B cell (primary cell): ENCODE measurements around the gene PYY. TPM values are rescaled to one million over a fixed set of nuclear protein-coding genes. Genes with fewer than 3 reads are reported as not detected.

Source experiments
- ATAC-seq: fragments of 200-7000 bp; cut with Tn5 transposase; one replicate; pipeline ENCODE4 v1.10.0; 2021; ENCODE audit warnings: low read depth, mild to moderate bottlenecking, moderate number of reproducible peaks, moderate library complexity
- CTCF ChIA-PET: fragments of 350-600 bp; sonication (Branson Sonifier 250); formaldehyde crosslinking; loops from one replicate; lab custom pipeline; 2021; ENCODE audit warnings: antibody characterized with exemption, inconsistent platforms; lab: Charles Lee
- POLR2A ChIA-PET: fragments of 350-600 bp; sonication (Branson Sonifier 250); formaldehyde crosslinking; loops from one replicate; lab custom pipeline; 2021; ENCODE audit warnings: antibody characterized with exemption; lab: Charles Lee
- DNase-seq: peaks from one replicate; pipeline ENCODE4 v3.0.0; 2013
- H2AFZ ChIP-seq: 2 replicates; pipeline ENCODE4 v1.6.1; 2012; ENCODE audit warnings: mild to moderate bottlenecking, low read depth, low read length; ENCODE audit not compliant: insufficient read depth, poor library complexity, severe bottlenecking
- H3K27ac ChIP-seq, 2 donors: 1 replicate in 1 of 2; 2 replicates in 1 of 2; pipeline ENCODE4 v1.5.1; 2012 to 2013; ENCODE audit warnings: low read length in 2 of 2, mild to moderate bottlenecking in 2 of 2, moderate library complexity in 1 of 2
- H3K27me3 ChIP-seq, 4 experiments: fragments of 200-600 bp in 1 of 4; sonication (generic) in 1 of 4; replicated peaks in 1 of 4; 1 replicate in 2 of 4; 2 replicates in 2 of 4; pipeline versions ENCODE4 v1.6.1 to v1.7.0; 2013 to 2016; ENCODE audit warnings: low read length in 3 of 4, mild to moderate bottlenecking in 2 of 4, mixed read lengths in 1 of 4, moderate library complexity in 1 of 4; ENCODE audit not compliant: insufficient read depth in 4 of 4, control insufficient read depth in 3 of 4; ENCODE audit errors: control extremely low read depth in 1 of 4
- H3K36me3 ChIP-seq, 2 experiments: replicated peaks in 1 of 2; 1 replicate in 1 of 2; 2 replicates in 1 of 2; pipeline versions ENCODE4 v1.6.1 to v1.7.1; 2013; ENCODE audit warnings: low read length in 1 of 2; ENCODE audit not compliant: insufficient read depth in 2 of 2, control insufficient read depth in 1 of 2; ENCODE audit errors: control extremely low read depth in 1 of 2, extremely low read depth in 1 of 2
- H3K4me1 ChIP-seq, 2 donors: fragments of 200-600 bp in 1 of 2; sonication (generic) in 1 of 2; 1 replicate in 1 of 2; 2 replicates in 1 of 2; pipeline versions ENCODE4 v1.5.1 to v1.6.1; 2013 to 2017; ENCODE audit warnings: low read length in 2 of 2; ENCODE audit not compliant: control insufficient read depth in 2 of 2, insufficient read depth in 2 of 2
- H3K4me2 ChIP-seq: replicated peaks from 2 replicates; pipeline ENCODE3; 2012; ENCODE audit warnings: mild to moderate bottlenecking, low read depth, low read length; ENCODE audit not compliant: poor library complexity, severe bottlenecking
- H3K4me3 ChIP-seq, 5 experiments: fragments of 200-600 bp in 1 of 5; sonication (generic) in 1 of 5; 1 replicate in 3 of 5; 2 replicates in 2 of 5; pipeline versions ENCODE4 v1.5.1 to v1.7.0; 2011 to 2016; ENCODE audit warnings: low read length in 4 of 5, mild to moderate bottlenecking in 4 of 5, low read depth in 2 of 5, control low read depth in 1 of 5, moderate library complexity in 1 of 5; ENCODE audit not compliant: insufficient read depth in 1 of 5; ENCODE audit errors: control extremely low read depth in 1 of 5, extremely low read depth in 1 of 5
- H3K79me2 ChIP-seq: fragments of 200-600 bp; sonication (generic); one replicate; pipeline ENCODE4 v1.6.0; 2016; ENCODE audit warnings: low read length; ENCODE audit not compliant: control insufficient read depth, insufficient read depth
- H3K9ac ChIP-seq: fragments of 200-600 bp; sonication (generic); 2 replicates; pipeline ENCODE4 v1.6.1; 2017; ENCODE audit warnings: mild to moderate bottlenecking, low read length, moderate library complexity
- H3K9me3 ChIP-seq, 3 donors: one replicate each; pipeline versions ENCODE4 v1.6.1 to v1.7.1; 2013; ENCODE audit warnings: low read length in 2 of 3; ENCODE audit not compliant: control insufficient read depth in 2 of 3, insufficient read depth in 1 of 3; ENCODE audit errors: control extremely low read depth in 1 of 3
- H4K20me1 ChIP-seq: 2 replicates; pipeline ENCODE4 v1.6.0; 2012; ENCODE audit warnings: mild to moderate bottlenecking, low read length; ENCODE audit not compliant: insufficient read depth, control insufficient read depth, poor library complexity, severe bottlenecking
- H3K27ac Mint-ChIP-seq: one replicate; pipeline ENCODE4 v1.8.0; 2021; ENCODE audit warnings: mixed read lengths
- H3K27me3 Mint-ChIP-seq: one replicate; pipeline ENCODE4 v1.8.0; 2021; ENCODE audit warnings: mixed read lengths
- H3K4me1 Mint-ChIP-seq: one replicate; pipeline ENCODE4 v1.8.0; 2021; ENCODE audit warnings: mixed read lengths
- H3K4me3 Mint-ChIP-seq: one replicate; pipeline ENCODE4 v1.8.0; 2021; ENCODE audit warnings: mixed read lengths
- H3K9me3 Mint-ChIP-seq: one replicate; pipeline ENCODE4 v1.8.0; 2022; ENCODE audit warnings: mixed read lengths; ENCODE audit not compliant: insufficient read depth
- EZH2 ChIP-seq: IDR thresholded peaks from 2 replicates; pipeline ENCODE4 v1.6.1; 2012; ENCODE audit warnings: borderline replicate concordance, low read depth, mild to moderate bottlenecking, moderate library complexity, low read length; ENCODE audit not compliant: insufficient read depth, poor library complexity, severe bottlenecking
- WGBS: methylation state at CpG from one replicate; pipeline ENCODE4 v1.1.5; 2013; ENCODE audit warnings: missing lambda C conversion rate; ENCODE audit not compliant: insufficient coverage; 5-methylcytosine and 5-hydroxymethylcytosine counted together
- intact Hi-C: fragments of 100-400 bp; cut with micrococcal nuclease; formaldehyde crosslinking; loops from one replicate; pipeline ENCODE4 v1.10.0; 2022
- polyA plus RNA-seq: library from polyadenylated mRNA; depleted of rRNA; stranded (reverse); fragments of >200 nt; gene quantifications from 2 replicates; pipeline ENCODE4 v1.2.3, GENCODE V29; 2012
- total RNA-seq, 2 donors: library from RNA; stranded (reverse); fragments of 120-200 nt in 1 of 2; gene quantifications; 1 replicate in 1 of 2; 2 replicates in 1 of 2; pipeline versions ENCODE4 v1.2.3 to v1.2.4, GENCODE V29; 2013 to 2022
- TF ChIP-seq, protein P1 (sequence below): fragments of 200-600 bp; IDR thresholded peaks from one replicate; pipeline ENCODE4 v1.8.0; 2022; ENCODE audit warnings: antibody characterized with exemption, mild to moderate bottlenecking

PYY gene
- total and polyA plus RNA-seq, 2 donors (not counting 1 experiment from before 2014, with no cell fraction given) = 0.19 TPM; not detected in 1

DNA sequence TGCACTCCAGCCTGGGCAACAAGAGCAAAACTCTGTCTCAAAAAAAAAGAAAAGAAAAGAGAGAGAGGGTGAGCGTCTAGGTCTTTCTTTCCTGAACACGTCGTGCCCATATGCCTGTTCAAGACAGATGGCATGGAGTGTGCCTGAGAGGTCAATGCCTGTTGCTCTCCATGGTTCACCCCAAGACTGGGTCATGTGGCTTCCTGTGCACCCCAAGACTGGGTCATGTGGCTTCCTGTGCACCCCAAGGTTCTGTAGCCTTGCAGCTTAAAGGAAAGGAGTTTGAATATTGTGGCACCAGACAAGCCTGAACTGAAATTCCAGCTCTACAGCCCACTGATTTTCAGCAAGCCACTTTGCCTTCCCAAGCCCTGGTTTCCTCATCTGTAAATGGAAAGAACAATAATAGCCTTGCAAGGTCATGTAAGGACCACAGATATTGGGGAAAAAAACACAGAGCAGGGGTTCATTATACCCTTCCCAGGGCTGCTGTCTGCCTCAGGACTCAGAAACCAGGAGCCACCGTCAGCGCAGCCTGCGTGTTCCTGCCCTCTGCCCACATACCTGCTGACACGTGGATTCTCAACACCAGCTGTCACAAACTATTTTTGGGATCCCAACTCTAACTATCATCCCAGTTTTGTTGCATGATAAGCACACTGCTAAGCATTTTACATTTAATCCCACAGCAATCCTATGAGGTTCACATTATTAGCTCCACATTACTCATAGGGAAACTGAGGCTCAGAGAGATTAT is 32.7 kb upstream of the PYY start:
- Mint-ChIP-seq H3K4me3 (no peak overlapping the region), H3K4me1 (peaks cover 2% of the 10 kb centered on the region), H3K9me3 (no peaks in the 10 kb centered on the region), H3K27ac (no peak overlapping the region), H3K27me3 (peaks cover 51% of the 10 kb centered on the region)
- H3K79me2 ChIP-seq = no peaks in the 10 kb centered on the region
- intact Hi-C loops = no loop called here
- H3K27me3 ChIP-seq = peaks cover 0 to 41% (median 27%) of the 10 kb centered on the region in 4 experiments
- ATAC-seq = no peak
- H3K36me3 ChIP-seq = no peaks in the 10 kb centered on the region
- no peak overlapping the region for H3K27ac ChIP-seq
- TF ChIP-seq, protein P1, sequence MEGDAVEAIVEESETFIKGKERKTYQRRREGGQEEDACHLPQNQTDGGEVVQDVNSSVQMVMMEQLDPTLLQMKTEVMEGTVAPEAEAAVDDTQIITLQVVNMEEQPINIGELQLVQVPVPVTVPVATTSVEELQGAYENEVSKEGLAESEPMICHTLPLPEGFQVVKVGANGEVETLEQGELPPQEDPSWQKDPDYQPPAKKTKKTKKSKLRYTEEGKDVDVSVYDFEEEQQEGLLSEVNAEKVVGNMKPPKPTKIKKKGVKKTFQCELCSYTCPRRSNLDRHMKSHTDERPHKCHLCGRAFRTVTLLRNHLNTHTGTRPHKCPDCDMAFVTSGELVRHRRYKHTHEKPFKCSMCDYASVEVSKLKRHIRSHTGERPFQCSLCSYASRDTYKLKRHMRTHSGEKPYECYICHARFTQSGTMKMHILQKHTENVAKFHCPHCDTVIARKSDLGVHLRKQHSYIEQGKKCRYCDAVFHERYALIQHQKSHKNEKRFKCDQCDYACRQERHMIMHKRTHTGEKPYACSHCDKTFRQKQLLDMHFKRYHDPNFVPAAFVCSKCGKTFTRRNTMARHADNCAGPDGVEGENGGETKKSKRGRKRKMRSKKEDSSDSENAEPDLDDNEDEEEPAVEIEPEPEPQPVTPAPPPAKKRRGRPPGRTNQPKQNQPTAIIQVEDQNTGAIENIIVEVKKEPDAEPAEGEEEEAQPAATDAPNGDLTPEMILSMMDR = no peak
- TF ChIP-seq EZH2 = no peak
- no peak for DNase-seq
- peaks cover 0 to 5% (median 0%) of the 10 kb centered on the region in 3 donors for H3K9me3 ChIP-seq
- H2AFZ ChIP-seq = no peak overlapping the region
- H3K4me1 ChIP-seq = peaks cover 10 to 11% of the 10 kb centered on the region in 2 donors
- H3K4me3 ChIP-seq = no peak overlapping the region
- CTCF ChIA-PET = interaction anchor here (0.5 to 1.5 kb wide), 2 partner anchors 43 to 68 kb away, joined by 3 to 8 read pairs; no protein-coding TSS in a partner anchor
- POLR2A ChIA-PET = no interaction called here
- H4K20me1 ChIP-seq = no peaks in the 10 kb centered on the region
- H3K9ac ChIP-seq = no peak overlapping the region
- 82% methylated on average over 7 of the region's 7 CpGs for WGBS
- H3K4me2 ChIP-seq = no peak overlapping the region

DNA sequence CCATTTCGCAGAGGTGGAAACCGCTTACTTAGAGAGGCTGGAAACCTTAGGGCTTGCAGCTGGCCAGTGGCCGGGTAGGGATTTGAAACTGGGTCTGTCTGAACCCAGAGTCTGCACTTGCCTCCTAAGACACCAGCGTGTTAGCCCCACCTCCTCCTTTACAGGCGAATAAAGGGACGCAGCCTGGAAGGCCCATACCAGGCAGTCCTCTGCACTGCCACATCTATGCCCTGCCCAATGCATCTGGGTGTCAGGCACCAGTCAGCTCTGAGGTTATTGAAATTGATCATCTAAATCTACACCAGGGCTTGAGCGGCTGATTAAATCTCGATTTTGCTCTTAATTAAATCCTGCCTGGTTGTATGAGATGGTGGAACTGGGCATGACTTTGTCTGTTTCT is 30.8 kb upstream of the PYY start:
- Histone ChIP-seq H3K4me1 (peaks cover 10 to 11% of the 10 kb centered on the region in 2 donors), H3K36me3 (no peaks in the 10 kb centered on the region), H3K79me2 (no peaks in the 10 kb centered on the region), H3K9me3 (peaks cover 0 to 5% (median 0%) of the 10 kb centered on the region in 3 donors), H2AFZ (no peak overlapping the region), H3K9ac (no peak overlapping the region), H3K4me2 (no peak overlapping the region), H3K27me3 (peaks cover 0 to 43% (median 30%) of the 10 kb centered on the region in 4 experiments), H3K27ac (no peak overlapping the region), H4K20me1 (no peaks in the 10 kb centered on the region), H3K4me3 (no peak overlapping the region)
- Mint-ChIP-seq H3K4me3 (no peak overlapping the region), H3K4me1 (peaks cover 2% of the 10 kb centered on the region), H3K9me3 (no peaks in the 10 kb centered on the region), H3K27ac (no peak overlapping the region), H3K27me3 (peaks cover 59% of the 10 kb centered on the region)
- intact Hi-C loops = no loop called here
- 98% methylated on average over 6 of the region's 8 CpGs for WGBS
- ATAC-seq = no peak
- TF ChIP-seq EZH2 = no peak
- TF ChIP-seq, protein P1 = no peak
- no peak for DNase-seq
- POLR2A ChIA-PET = interaction anchor here (0.5 kb wide), 2 partner anchors 174 to 886 kb away, joined by 3 read pairs; no protein-coding TSS in a partner anchor
- CTCF ChIA-PET = no interaction called here
